LNCAP (cell line): ENCODE measurements around the gene PKLR.

Experiments used
- TF ChIP-seq, protein P1 (sequence below): fragments of 450-650 bp; IDR thresholded peaks from 2 replicates; pipeline ENCODE4 v1.5.1; 2017; ENCODE audit warnings: mild to moderate bottlenecking

Gene PKLR

DNA sequence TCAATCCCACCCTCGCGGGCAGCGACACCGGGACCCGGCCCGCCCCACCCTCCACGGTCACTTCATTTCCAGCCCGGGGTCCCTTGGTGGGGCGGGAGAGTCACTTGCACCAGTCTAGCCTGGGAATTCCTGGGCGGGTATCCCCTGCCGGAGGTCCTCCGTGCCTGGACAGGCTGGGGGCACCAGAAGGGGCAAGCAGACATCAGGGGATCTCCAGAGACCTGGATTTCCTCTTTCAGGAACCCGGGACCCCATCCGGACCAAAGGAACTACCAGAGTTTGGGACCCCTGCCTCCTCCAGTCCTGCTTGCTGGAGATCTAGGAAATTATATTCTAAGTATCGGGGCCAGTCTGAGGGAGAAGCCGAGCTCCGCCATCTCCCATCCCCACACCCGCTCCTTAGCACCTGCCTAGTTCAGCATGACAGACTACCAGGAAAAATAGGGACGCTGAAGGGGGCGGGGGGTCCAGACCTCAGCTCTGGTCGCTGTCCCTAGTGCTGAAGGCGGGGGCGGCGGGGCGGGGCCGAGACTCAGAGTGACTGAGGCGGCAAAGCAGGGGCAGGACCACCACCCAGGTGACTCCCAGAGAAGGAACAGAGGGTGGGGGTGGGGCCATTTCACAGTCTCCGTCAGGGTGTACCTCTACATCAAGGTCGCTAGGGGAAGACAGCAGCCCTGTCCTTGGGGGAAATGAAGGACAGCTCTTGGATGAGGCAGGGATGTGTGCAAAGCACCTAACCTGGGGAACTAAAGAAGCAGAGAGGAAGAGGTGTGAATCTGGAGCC lies 23.1 kb downstream of the PKLR start:
- TF ChIP-seq, protein P1, sequence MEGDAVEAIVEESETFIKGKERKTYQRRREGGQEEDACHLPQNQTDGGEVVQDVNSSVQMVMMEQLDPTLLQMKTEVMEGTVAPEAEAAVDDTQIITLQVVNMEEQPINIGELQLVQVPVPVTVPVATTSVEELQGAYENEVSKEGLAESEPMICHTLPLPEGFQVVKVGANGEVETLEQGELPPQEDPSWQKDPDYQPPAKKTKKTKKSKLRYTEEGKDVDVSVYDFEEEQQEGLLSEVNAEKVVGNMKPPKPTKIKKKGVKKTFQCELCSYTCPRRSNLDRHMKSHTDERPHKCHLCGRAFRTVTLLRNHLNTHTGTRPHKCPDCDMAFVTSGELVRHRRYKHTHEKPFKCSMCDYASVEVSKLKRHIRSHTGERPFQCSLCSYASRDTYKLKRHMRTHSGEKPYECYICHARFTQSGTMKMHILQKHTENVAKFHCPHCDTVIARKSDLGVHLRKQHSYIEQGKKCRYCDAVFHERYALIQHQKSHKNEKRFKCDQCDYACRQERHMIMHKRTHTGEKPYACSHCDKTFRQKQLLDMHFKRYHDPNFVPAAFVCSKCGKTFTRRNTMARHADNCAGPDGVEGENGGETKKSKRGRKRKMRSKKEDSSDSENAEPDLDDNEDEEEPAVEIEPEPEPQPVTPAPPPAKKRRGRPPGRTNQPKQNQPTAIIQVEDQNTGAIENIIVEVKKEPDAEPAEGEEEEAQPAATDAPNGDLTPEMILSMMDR = peak; percentile 40; the same call in 1 of the 2 replicates

DNA sequence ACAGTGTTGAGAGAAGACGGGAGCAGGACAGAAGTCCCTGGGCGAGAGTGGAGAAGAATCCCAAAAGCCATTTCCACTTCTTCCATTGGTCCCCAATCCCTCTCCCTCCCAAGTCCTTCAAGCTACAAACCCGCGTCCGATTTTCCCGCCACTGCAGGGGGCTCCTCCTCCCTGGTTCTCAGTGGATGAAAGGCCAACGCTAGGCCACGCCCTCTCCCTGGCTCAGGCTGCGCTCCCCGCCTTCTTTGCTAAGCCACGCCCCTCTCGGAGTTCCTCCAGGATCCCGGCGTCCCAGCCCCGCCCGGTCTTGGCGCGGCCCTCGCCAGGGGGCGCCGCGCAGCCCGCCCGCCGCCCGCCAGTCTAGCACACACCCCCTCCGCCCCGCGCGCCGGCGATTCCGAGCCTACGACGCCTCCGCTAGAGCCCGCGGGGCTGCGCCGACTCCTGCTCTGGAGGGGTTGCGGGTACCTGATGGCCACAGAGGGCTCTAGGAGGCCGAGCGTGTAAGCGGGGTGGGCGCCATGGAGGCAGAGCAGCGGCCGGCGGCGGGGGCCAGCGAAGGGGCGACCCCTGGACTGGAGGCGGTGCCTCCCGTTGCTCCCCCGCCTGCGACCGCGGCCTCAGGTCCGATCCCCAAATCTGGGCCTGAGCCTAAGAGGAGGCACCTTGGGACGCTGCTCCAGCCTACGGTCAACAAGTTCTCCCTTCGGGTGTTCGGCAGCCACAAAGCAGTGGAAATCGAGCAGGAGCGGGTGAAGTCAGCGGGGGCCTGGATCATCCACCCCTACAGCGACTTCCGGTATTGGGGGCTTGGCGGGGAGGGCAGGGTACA lies 24.0 kb downstream of the PKLR start, which contains the start of gene HCN3:
Gene HCN3, plus strand, starts transcription at position 394 of the 832 bp plus-strand sequence. Its CDS starts 128 bp downstream, at position 522.
- TF ChIP-seq, protein P1 = peak; percentile 86

- TF ChIP-seq, protein P1 = no peak
Measured at GRCh38 chr1:155273343-155274245, 27.6 kb downstream of the PKLR start, which contains the start of gene CLK2. TSS of gene CLK2 (minus strand) at chr1:155273504. CDS start at chr1:155270977, 2,527 bp downstream.

- TF ChIP-seq, protein P1 = no peak
Measured at GRCh38 chr1:155272466-155273342, 28.5 kb downstream of the PKLR start.

DNA sequence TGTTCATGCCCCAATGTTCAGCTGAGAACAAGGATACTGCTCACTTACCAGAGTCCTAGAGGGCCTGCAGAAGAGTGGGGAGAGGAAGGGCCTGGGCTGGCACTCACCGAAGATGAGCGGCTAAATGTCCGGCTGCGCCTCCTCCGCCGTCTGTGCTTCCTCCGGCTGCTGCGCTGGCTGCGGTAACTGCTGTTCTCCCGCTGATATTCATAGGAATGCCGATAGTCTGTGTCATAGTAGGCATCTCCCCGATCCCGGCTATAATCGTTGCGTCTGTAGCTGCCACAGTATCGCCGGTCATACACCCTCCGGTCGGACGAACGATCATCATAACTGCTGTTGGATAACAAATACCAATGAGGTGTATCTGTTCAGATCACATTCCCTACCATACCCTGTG lies 31.9 kb downstream of the PKLR start:
- TF ChIP-seq, protein P1 = no peak

DNA sequence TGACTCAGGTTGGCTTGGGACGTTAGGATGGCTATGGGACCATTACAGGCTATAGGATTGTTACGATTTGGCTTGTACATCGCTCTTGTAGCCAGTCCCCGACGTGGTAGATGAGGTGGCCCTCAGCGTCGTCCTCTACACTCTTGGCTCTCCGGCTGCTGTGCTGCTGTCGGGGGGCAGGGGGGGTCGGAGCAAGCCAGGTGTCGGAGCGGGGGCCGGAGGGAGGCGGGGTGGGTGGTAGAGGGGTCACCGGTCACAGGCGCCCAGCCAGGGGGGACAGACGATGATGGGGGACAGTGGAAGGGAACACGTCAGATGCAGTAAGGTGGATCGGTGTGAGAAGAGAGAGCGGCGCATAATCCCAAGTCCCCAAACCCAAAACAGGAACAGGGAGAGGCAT lies 32.6 kb downstream of the PKLR start:
- TF ChIP-seq, protein P1 = no peak
